Endothelial cell of umbilical vein (primary cell): ENCODE measurements around the gene EML4.

ENCODE experiments used
- CTCF ChIP-seq, 2 donors: IDR thresholded peaks; 1 replicate in 1 of 2; 2 replicates in 1 of 2; pipeline ENCODE4 v1.5.1; 2011; ENCODE audit warnings: low read length in 2 of 2, mild to moderate bottlenecking in 2 of 2, moderate library complexity in 2 of 2, control low read depth in 1 of 2, inconsistent platforms in 1 of 2, low read depth in 1 of 2; ENCODE audit not compliant: insufficient read depth in 1 of 2; ENCODE audit errors: extremely low read depth in 1 of 2
- EZH2 ChIP-seq: IDR thresholded peaks from 2 replicates; pipeline ENCODE4 v1.6.1; 2012; ENCODE audit warnings: borderline replicate concordance, low read depth, mild to moderate bottlenecking, moderate library complexity, low read length, inconsistent platforms; ENCODE audit not compliant: severe bottlenecking
- MYC ChIP-seq: IDR thresholded peaks from one replicate; pipeline ENCODE4 v1.6.1; 2011; ENCODE audit warnings: mild to moderate bottlenecking, low read depth, low read length
- POLR2A ChIP-seq: IDR thresholded peaks from 2 replicates; pipeline ENCODE4 v1.6.1; 2012; ENCODE audit warnings: low read depth, mild to moderate bottlenecking, control low read depth, low read length
- POLR2AphosphoS5 ChIP-seq: IDR thresholded peaks from 2 replicates; pipeline ENCODE4 v1.6.1; 2012; ENCODE audit warnings: low read depth, mild to moderate bottlenecking, control low read depth, low read length, moderate library complexity; ENCODE audit not compliant: insufficient read depth

DNA sequence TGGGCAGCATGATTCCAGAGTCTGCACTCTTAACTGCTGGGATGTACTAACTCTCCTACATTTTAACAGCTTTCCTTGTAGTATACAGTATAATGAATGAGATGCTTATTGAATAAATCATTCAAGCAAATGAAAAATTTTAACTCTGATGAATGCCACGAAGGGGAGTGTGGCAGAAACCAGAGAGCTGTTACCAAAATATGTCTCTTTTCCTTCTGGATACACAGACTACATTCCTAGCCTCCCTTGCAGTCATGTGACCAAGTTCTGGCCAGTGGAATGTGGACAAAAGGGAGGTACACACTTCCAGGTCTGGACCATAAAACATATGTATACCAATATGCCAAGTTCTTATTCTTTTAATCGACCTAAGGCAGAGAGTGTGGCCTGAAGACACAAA, 1.7 kb upstream of the EML4 start:
- TF ChIP-seq POLR2A (no peak), MYC (no peak), CTCF (IDR thresholded peaks at IDR 0.05; ENCODE audit: extremely low read depth in 1 of 2, insufficient read depth in 1 of 2, low read depth in 1 of 2, low read length in 2 of 2) (no peak), POLR2AphosphoS5 (no peak), EZH2 (no peak)
